ENCODE results near the gene BOK.
A peak's percentile ranks its signal among the peaks of the same experiment; 100 is the strongest.

The BOK gene

DNA sequence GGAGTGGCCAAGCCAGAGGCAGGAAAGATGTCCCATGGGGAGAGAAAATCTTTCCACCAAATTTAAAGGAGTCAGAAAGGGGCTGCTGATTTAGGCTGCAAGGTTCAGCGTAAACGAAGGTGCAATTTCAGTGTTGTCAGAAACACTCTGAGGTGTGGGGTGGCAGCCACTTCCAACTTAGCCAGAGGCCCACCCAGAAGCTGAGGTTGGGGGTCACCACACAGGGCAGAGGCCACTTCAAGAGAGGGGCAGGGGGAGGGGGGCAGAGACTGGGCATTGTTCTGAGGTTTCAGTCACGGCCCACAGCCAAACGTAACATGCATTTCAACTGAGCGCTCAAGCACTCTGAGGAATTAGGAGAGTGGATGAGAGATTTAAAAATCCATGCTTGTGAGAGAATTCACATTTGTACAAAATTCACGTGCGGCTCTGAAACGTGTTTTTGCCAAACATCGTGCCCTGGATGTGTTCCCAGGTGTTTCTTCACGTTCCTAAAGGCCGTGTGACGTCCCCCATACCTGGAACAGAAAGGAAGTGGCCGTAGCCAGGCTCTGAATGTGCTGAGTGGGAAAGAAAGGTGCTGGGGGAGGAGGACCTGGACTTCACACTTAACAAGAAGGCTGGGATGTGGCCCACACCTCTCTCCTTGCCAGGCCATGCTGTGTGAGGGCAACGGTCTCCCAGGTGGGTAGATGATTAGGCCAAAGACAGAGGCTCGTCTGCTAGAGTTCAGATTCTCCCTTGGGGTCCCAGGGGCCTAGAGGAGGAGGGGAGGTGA, 19.5 kb upstream of the BOK start:
- no peak for DNase-seq (ENCODE audit: low read depth in 1 of 2, low spot score in 1 of 2)

DNA sequence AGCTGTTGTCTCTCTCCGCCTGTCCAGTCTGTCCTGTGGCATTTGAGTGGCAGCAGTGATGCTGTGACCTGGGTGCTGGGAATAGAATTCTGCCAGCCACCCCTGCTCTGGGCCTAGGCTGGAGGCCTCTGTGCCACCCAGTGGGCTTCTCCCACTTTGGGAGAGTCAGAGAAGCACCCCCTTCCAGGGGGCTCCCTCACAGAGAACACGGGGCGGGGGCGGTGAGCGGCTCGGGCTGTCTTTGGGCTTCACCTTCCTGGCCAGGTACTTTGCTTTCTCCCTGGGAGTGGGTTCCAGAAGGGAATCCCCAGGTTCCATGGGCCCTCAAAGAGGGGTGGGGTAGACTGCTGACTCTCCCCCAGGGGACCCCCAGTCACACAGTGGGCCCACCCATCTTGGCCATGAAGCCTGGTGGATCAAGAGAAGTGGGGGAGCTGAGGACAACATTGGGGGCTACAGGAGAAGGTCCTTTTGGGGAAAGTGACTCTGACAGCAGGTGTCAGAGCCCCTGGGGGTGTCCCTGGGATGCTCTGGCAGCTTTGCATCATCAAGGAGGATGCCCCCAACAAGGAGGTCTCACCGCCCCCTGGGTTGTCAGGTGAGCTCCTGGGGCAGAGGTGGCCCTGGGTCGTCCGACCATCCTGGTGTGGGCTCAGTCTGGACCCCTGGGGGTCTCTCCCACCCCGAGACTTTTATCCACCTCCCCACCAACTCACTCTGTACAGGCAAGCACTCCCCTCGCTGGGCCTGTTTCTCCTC, 18.8 kb upstream of the BOK start:
- DNase-seq (ENCODE audit: low read depth in 1 of 2, low spot score in 1 of 2): no peak

GRCh38 chr2:241540401-241540770, 18.2 kb upstream of the BOK start:
- no peak for DNase-seq (ENCODE audit: low read depth in 1 of 2, low spot score in 1 of 2)

DNA sequence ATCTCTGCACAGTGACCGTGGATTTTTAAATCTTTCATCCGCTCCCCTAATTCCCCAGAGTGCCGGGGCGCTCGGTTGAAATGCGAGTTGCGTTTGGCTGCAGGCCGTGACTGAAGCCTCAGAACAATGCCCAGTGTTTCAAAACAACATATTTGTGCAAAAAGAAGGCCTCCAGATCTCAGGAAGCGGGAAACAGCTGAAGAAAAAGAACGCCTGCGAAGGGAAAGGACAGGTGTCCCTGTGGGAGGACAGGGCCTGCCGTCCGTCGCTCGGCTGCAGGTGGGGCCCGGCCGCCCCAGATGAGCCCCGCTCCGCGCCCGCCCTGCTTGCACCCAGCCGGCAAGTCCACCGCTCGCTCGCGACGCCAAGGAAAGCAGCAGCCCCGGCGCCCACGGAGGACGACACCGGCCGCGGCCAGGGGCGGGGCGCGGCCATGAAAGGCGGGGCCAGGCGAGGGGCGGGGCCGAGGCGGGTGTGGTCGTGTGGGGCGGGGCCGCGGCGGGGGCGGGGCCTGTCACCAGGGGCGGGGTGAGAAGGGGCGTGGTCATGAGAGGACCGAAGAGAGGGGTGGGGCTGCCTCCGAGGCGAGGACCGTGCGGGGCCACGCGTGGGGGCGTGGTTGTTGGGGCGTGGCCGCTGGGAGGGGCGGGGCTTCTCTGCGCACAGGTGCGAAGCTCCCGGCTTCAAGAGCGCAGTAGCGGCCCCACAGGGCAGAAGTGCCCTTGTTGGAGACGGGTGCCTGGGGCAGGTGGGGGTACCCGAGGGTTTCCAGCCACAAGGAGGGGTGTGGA, 17.6 kb upstream of the BOK start:
- DNase-seq (ENCODE audit: low read depth in 1 of 2, low spot score in 1 of 2): peak; percentile 27 to 43

DNA sequence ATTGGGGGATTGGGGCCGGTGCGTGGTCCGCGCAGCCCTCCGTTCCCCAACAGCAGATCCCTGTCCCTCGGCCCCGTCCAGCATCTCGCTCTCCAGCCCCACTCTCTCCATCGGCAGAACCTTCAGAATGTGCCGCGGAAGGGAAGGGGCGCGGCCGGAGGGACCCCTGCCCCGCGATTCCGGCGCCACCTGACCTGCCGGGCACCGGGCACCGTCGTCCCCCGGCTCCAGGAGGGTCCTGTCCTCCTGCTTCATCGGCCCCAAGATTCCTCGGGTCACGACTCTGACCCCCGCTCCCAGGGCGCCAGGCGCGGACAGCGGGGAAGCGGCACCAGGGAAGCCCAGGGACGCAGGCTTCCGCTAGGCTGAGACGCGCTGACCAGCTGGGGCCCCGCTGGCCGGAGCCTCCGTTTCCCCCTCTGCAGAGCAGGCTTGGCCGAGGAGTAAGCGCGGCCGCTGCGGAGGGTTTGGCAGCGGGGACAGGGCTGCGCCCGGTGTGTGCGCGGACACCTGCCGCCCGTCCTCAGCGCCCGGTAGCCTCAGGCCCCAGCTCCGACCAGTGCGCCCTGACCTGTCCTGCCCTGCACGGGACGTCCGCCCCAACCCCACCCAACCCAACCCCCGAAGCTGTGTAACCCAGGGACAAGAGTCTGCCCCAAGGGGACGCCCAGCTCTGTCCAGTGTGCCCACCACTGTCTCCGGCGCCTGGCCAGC, 16.8 kb upstream of the BOK start:
- no peak for DNase-seq (ENCODE audit: low read depth in 1 of 2, low spot score in 1 of 2)

- no peak for DNase-seq (ENCODE audit: low read depth in 1 of 2, low spot score in 1 of 2)
Observed at GRCh38 chr2:241542278-241542605, 16.3 kb upstream of the BOK start.

DNA sequence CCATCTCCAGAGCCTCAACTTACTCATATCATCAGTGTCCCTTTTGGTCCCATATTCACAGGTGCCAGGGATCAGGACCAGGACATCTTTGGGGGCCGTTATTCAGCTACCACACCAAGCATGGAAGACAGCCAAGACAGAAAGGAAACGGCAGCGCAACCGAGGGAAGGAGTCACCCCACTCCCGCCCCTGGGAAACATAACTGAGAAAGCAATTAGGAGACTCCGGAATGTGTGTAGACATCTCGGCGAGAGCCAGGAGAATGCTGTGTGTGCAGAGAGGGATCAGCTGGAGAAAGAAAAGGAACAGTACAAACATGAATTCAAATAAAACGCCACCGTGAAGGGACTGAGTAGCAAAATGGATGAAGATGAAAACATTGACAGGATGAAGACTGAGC, 13.4 kb upstream of the BOK start:
- no peak for DNase-seq (ENCODE audit: low read depth in 1 of 2, low spot score in 1 of 2)

- no peak for DNase-seq (ENCODE audit: low read depth in 1 of 2, low spot score in 1 of 2)
Observed at GRCh38 chr2:241545523-241546473, 12.7 kb upstream of the BOK start.

- no peak for DNase-seq (ENCODE audit: low read depth in 1 of 2, low spot score in 1 of 2)
Observed at GRCh38 chr2:241546771-241547498, 11.6 kb upstream of the BOK start.

DNA sequence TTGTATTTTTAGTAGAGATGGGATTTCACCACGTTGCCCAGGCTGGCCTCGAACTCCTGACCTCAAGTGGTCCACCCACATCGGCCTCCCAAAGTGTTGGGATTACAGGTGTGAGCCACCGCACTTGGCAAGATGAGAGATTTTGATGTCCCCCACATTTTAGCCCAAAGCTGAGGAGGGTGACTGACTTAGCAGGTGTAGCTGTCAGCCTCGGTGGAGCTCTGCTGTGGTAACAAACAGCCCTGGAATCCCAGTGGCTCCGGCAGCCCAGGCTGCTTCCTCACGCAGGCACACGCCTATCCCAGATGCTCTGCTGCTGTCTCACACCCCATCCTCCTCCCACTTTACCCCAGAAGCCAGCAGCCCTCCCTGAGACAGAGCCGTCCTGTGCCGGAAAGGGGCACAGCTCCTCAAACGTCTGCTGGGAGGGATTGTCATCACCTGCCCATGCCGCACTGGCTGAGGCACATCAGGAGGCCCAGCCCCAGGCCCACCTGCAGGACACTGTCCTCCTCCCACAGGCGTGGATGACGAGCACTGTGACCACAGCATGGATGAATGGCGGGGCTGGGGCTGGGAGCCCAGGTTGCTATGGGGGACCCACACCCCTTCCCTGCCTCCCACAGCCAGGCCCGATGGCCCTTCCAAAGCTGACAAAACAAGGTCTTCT, 10.6 kb upstream of the BOK start:
- no peak for DNase-seq (ENCODE audit: low read depth in 1 of 2, low spot score in 1 of 2)

GRCh38 chr2:241548451-241548835, 10.1 kb upstream of the BOK start:
- DNase-seq (ENCODE audit: low read depth in 1 of 2, low spot score in 1 of 2): no peak

GRCh38 chr2:241550616-241551580, 7.6 kb upstream of the BOK start:
- no peak for DNase-seq (ENCODE audit: low read depth in 1 of 2, low spot score in 1 of 2)

GRCh38 chr2:241551599-241551997, 6.9 kb upstream of the BOK start:
- DNase-seq (ENCODE audit: low read depth in 1 of 2, low spot score in 1 of 2): no peak

- DNase-seq (ENCODE audit: low read depth in 1 of 2, low spot score in 1 of 2): no peak
Observed at GRCh38 chr2:241551998-241552737, 6.4 kb upstream of the BOK start.

DNA sequence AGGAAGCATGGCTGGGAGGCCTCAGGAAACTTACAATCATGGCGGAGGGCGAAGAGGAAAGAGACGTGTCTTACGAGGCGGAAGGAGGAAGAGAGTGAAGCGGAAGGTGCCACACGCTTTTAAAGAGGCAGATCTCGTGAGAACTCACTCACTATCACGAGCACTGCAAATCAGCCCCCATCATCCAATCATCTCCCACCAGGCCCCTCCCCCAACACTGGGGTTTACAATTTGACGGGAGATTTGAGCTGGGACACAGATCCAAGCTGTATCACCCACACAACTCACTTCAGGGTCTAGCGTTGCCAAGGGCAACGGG, 5.1 kb upstream of the BOK start:
- DNase-seq (ENCODE audit: low read depth in 1 of 2, low spot score in 1 of 2): no peak

- no peak for DNase-seq (ENCODE audit: low read depth in 1 of 2, low spot score in 1 of 2)
Observed at GRCh38 chr2:241553981-241554380, 4.6 kb upstream of the BOK start.

DNA sequence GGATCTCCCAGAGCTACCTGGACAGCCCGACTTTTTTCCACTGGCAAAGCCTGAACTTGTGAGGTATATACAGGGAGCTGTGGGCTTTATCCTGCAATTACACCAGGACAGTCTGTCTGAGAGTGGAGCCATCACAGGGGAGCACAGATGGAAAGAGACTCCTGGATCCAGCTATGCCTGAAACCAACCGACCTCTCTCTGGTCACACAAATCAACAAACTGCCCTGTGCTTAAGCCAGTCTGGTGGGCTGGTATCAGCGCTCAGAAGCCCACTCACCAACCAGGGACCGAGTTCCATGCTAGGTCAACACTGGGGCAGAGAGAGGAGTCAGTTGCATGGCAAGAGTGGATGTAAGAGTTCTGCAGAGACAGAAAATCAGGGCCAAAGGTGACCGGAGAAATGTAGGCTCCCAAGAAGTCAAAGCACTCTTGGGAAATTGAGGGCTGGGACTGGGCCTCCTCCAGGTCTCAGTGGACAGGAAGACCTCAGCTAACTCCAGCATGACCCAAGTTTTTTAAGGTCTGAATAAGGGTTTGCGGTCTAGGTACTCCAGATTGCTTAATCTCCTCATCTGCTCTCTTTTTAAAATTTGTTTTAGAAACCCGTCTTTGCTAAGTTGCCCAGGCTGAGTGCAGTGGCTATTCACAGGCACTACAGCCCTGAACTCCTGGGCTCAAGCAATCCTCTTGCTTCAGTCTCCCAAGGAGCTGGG, 3.8 kb upstream of the BOK start:
- DNase-seq (ENCODE audit: low read depth in 1 of 2, low spot score in 1 of 2): no peak

Measured in activated CD4-positive, alpha-beta T cell treated with anti-CD3 and anti-CD28 coated beads, Interleukin-2, amount 50 U/mL, for 24 hours (primary cell).